ENCODE measurements around the gene TRAK2.

DNA sequence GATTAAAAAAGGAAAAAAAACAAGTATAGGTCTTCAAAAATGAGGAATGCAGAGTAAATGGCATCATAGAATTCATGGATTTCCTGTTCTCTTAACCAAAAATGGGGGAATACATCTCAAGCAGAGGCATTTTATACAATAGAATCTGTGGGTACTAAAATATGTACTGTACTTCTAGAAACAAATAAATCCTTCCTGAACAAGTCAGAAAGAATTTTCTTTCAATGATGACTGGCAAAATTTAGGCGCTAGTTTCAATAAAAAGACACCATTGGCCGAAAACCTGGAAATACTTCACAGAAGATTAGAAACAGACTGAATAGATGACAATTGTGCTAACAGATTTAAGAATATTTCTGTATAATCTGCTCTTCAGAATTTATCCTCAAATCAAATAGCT is 15.1 kb downstream of the TRAK2 start:
- TF ChIP-seq, protein P1, sequence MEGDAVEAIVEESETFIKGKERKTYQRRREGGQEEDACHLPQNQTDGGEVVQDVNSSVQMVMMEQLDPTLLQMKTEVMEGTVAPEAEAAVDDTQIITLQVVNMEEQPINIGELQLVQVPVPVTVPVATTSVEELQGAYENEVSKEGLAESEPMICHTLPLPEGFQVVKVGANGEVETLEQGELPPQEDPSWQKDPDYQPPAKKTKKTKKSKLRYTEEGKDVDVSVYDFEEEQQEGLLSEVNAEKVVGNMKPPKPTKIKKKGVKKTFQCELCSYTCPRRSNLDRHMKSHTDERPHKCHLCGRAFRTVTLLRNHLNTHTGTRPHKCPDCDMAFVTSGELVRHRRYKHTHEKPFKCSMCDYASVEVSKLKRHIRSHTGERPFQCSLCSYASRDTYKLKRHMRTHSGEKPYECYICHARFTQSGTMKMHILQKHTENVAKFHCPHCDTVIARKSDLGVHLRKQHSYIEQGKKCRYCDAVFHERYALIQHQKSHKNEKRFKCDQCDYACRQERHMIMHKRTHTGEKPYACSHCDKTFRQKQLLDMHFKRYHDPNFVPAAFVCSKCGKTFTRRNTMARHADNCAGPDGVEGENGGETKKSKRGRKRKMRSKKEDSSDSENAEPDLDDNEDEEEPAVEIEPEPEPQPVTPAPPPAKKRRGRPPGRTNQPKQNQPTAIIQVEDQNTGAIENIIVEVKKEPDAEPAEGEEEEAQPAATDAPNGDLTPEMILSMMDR (IDR thresholded peaks at IDR 0.05) = no peak
- TF ChIP-seq POLR2AphosphoS5 (IDR thresholded peaks at IDR 0.05) = no peak

All from stomach (tissue), 4 donors.